CD14-positive monocyte (primary cell): ENCODE data around the gene RIBC2. TPM values are rescaled to one million over a fixed set of nuclear protein-coding genes. Genes with fewer than 3 reads are reported as not detected.

ENCODE experiments used
- DNase-seq, 3 donors: peaks; one replicate each; pipeline ENCODE4 v3.0.0-alpha.2; 2011 to 2022
- H2AFZ ChIP-seq: 2 replicates; pipeline ENCODE4 v1.6.0; 2012; ENCODE audit warnings: mild to moderate bottlenecking, low read depth, low read length, inconsistent platforms; ENCODE audit not compliant: insufficient read depth, poor library complexity, severe bottlenecking
- H3K27ac ChIP-seq, 2 donors: 1 replicate in 1 of 2; 2 replicates in 1 of 2; pipeline ENCODE4 v1.5.1; 2012 to 2013; ENCODE audit warnings: low read length in 2 of 2, control low read depth in 1 of 2, inconsistent platforms in 1 of 2, low read depth in 1 of 2, mild to moderate bottlenecking in 1 of 2
- H3K27me3 ChIP-seq, 2 donors: one replicate each; pipeline versions ENCODE4 v1.6.0 to v1.6.1; 2011 to 2013; ENCODE audit warnings: low read length in 2 of 2; ENCODE audit not compliant: control insufficient read depth in 2 of 2, insufficient read depth in 2 of 2
- H3K36me3 ChIP-seq, 2 donors: replicated peaks in 1 of 2; 1 replicate in 1 of 2; 2 replicates in 1 of 2; pipeline versions ENCODE4 v1.5.1 to v1.6.1; 2012 to 2013; ENCODE audit warnings: low read length in 2 of 2, control low read depth in 1 of 2, inconsistent platforms in 1 of 2, mild to moderate bottlenecking in 1 of 2; ENCODE audit not compliant: insufficient read depth in 2 of 2, control insufficient read depth in 1 of 2
- H3K4me1 ChIP-seq, 2 donors: 1 replicate in 1 of 2; 2 replicates in 1 of 2; pipeline versions ENCODE4 v1.5.1 to v1.6.1; 2012 to 2013; ENCODE audit warnings: low read length in 2 of 2, control low read depth in 1 of 2, inconsistent platforms in 1 of 2, mild to moderate bottlenecking in 1 of 2, moderate library complexity in 1 of 2; ENCODE audit not compliant: insufficient read depth in 2 of 2, control insufficient read depth in 1 of 2
- H3K4me2 ChIP-seq: replicated peaks from 2 replicates; pipeline ENCODE3; 2012; ENCODE audit warnings: low read length, moderate library complexity, mild to moderate bottlenecking; ENCODE audit not compliant: poor library complexity, severe bottlenecking; ENCODE audit errors: extremely low read depth
- H3K4me3 ChIP-seq, 3 experiments: fragments of 200-600 bp in 1 of 3; sonication (generic) in 1 of 3; replicated peaks in 1 of 3; 1 replicate in 2 of 3; 2 replicates in 1 of 3; pipeline ENCODE4 v1.5.1; 2011 to 2013; ENCODE audit warnings: low read length in 3 of 3, mild to moderate bottlenecking in 3 of 3, control low read depth in 2 of 3, low read depth in 2 of 3, inconsistent platforms in 1 of 3, moderate library complexity in 1 of 3
- H3K79me2 ChIP-seq: 2 replicates; pipeline ENCODE4 v1.6.0; 2012; ENCODE audit warnings: mild to moderate bottlenecking, control low read depth, inconsistent platforms, low read length, moderate library complexity; ENCODE audit not compliant: insufficient read depth
- H3K9ac ChIP-seq: 2 replicates; pipeline ENCODE4 v1.6.0; 2017; ENCODE audit warnings: low read length, mild to moderate bottlenecking; ENCODE audit not compliant: insufficient read depth, poor library complexity, severe bottlenecking
- H3K9me3 ChIP-seq, 2 donors: replicated peaks in 1 of 2; 1 replicate in 1 of 2; 2 replicates in 1 of 2; pipeline versions ENCODE4 v1.5.1 to v1.6.1; 2012 to 2013; ENCODE audit warnings: low read length in 2 of 2, control low read depth in 1 of 2; ENCODE audit not compliant: control insufficient read depth in 1 of 2, insufficient read depth in 1 of 2
- H4K20me1 ChIP-seq: 2 replicates; pipeline ENCODE4 v1.6.0; 2012; ENCODE audit warnings: mild to moderate bottlenecking, low read length, control low read depth, moderate library complexity; ENCODE audit not compliant: insufficient read depth
- H3K27ac Mint-ChIP-seq, 7 donors: one replicate each; pipeline ENCODE4 v1.8.0; 2020; ENCODE audit warnings: mild to moderate bottlenecking in 7 of 7, mixed read lengths in 7 of 7, moderate library complexity in 6 of 7, inconsistent platforms in 2 of 7
- H3K27me3 Mint-ChIP-seq, 3 donors: one replicate each; pipeline ENCODE4 v1.8.0; 2021 to 2022; ENCODE audit warnings: low read depth in 3 of 3, mild to moderate bottlenecking in 3 of 3, mixed read lengths in 3 of 3, moderate library complexity in 3 of 3, inconsistent platforms in 1 of 3
- H3K36me3 Mint-ChIP-seq, 2 donors: one replicate each; pipeline ENCODE4 v1.8.0; 2020; ENCODE audit warnings: mixed read lengths in 2 of 2, inconsistent platforms in 1 of 2, mild to moderate bottlenecking in 1 of 2
- H3K4me1 Mint-ChIP-seq: one replicate; pipeline ENCODE4 v1.8.0; 2020; ENCODE audit warnings: mild to moderate bottlenecking, mixed read lengths
- H3K4me3 Mint-ChIP-seq, 2 donors: one replicate each; pipeline ENCODE4 v1.8.0; 2020; ENCODE audit warnings: mild to moderate bottlenecking in 2 of 2, mixed read lengths in 2 of 2, moderate library complexity in 1 of 2
- H3K9me3 Mint-ChIP-seq, 7 donors: one replicate each; pipeline ENCODE4 v1.8.0; 2020 to 2022; ENCODE audit warnings: mixed read lengths in 7 of 7, mild to moderate bottlenecking in 6 of 7, moderate library complexity in 6 of 7, inconsistent platforms in 2 of 7
- WGBS: methylation state at CpG from one replicate; pipeline ENCODE4 v1.1.5; 2013; ENCODE audit warnings: missing lambda C conversion rate; ENCODE audit not compliant: insufficient coverage; 5-methylcytosine and 5-hydroxymethylcytosine counted together
- intact Hi-C, 2 donors: fragments of 100-400 bp; cut with micrococcal nuclease; formaldehyde crosslinking; loops; one replicate each; pipeline versions ENCODE4 v1.15.0 to v1.15.1; 2023
- polyA plus RNA-seq, 3 donors: library from polyadenylated mRNA; depleted of rRNA in 1 of 3; unstranded in 2 of 3; stranded (reverse) in 1 of 3; fragments of 300-500 nt in 2 of 3; fragments of >200 nt in 1 of 3; fragmentation: Illumina TruSeq in 2 of 3; gene quantifications; 1 replicate in 2 of 3; 2 replicates in 1 of 3; pipeline ENCODE4 v1.2.3, GENCODE V29; 2012 to 2021
- TF ChIP-seq, protein P1 (sequence below): fragments of 200-600 bp; IDR thresholded peaks from one replicate; pipeline ENCODE4 v1.8.0; 2022; ENCODE audit warnings: antibody characterized with exemption, mild to moderate bottlenecking

RIBC2 gene
- polyA plus RNA-seq, 3 donors: not detected

GRCh38 chr22:45444168-45444567 lies 30.7 kb downstream of the RIBC2 start:
- Histone ChIP-seq H3K4me3 (no peak overlapping the region), H3K36me3 (no peaks in the 10 kb centered on the region), H3K9me3 (no peaks in the 10 kb centered on the region), H3K27me3 (no peaks in the 10 kb centered on the region), H3K9ac (no peak overlapping the region), H2AFZ (no peak overlapping the region), H3K27ac (no peak overlapping the region), H4K20me1 (no peaks in the 10 kb centered on the region), H3K4me1 (no peaks in the 10 kb centered on the region), H3K79me2 (no peaks in the 10 kb centered on the region), H3K4me2 (no peak overlapping the region)
- Mint-ChIP-seq H3K4me3 (no peak overlapping the region), H3K4me1 (peaks cover 10% of the 10 kb centered on the region), H3K27me3 (peaks cover 14 to 34% (median 28%) of the 10 kb centered on the region in 3 donors), H3K27ac (no peak overlapping the region), H3K9me3 (peaks cover 0 to 2% (median 0%) of the 10 kb centered on the region in 7 donors), H3K36me3 (no peaks in the 10 kb centered on the region)
- TF ChIP-seq, protein P1, sequence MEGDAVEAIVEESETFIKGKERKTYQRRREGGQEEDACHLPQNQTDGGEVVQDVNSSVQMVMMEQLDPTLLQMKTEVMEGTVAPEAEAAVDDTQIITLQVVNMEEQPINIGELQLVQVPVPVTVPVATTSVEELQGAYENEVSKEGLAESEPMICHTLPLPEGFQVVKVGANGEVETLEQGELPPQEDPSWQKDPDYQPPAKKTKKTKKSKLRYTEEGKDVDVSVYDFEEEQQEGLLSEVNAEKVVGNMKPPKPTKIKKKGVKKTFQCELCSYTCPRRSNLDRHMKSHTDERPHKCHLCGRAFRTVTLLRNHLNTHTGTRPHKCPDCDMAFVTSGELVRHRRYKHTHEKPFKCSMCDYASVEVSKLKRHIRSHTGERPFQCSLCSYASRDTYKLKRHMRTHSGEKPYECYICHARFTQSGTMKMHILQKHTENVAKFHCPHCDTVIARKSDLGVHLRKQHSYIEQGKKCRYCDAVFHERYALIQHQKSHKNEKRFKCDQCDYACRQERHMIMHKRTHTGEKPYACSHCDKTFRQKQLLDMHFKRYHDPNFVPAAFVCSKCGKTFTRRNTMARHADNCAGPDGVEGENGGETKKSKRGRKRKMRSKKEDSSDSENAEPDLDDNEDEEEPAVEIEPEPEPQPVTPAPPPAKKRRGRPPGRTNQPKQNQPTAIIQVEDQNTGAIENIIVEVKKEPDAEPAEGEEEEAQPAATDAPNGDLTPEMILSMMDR: no peak
- 93% methylated on average over 3 of the region's 3 CpGs for WGBS
- intact Hi-C loops: no loop called here
- DNase-seq: no peak

DNA sequence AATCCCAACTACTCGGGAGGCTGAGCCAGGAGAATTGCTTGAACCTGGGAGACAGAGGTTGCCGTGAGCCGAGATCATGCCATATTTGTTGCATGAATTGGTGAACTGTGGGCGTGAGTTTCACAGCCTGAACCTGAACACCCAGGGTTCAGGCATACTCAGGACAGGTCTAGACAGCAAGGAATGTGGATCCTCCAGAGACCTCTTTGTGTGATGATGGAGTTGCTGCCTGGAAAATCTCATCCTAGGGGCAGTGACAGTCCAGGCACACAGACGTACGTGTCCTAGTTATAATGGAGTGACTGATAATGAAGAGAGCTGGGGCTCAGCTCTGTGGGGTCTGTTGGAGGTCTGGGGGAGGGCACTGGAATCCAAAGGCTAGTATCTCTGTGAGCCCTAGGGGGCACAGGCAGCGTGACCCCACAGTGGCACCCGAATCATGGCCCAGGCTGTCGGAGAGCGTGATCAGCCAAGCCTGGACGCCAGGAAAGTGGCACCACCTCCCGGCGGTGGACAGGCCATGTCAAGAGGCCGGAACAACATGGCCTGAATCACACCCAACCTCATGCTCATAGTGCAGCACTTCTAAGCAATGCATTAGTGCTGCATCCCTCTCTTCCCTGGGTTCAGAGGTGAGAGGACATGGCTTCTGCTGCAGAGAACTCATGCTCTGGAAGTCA lies 31.7 kb downstream of the RIBC2 start:
- no peaks in the 10 kb centered on the region for H3K27me3 ChIP-seq
- no peak overlapping the region for H3K4me3 ChIP-seq
- no peak for DNase-seq
- H3K36me3 Mint-ChIP-seq: no peaks in the 10 kb centered on the region
- H3K4me1 ChIP-seq: no peaks in the 10 kb centered on the region
- H3K9me3 Mint-ChIP-seq: peaks cover 0 to 2% (median 0%) of the 10 kb centered on the region in 7 donors
- H3K79me2 ChIP-seq: no peaks in the 10 kb centered on the region
- peaks cover 10% of the 10 kb centered on the region for H3K4me1 Mint-ChIP-seq
- H3K9ac ChIP-seq: no peak overlapping the region
- no peak overlapping the region for H3K4me3 Mint-ChIP-seq
- H3K36me3 ChIP-seq: no peaks in the 10 kb centered on the region
- TF ChIP-seq, protein P1: no peak
- 92% methylated on average over 14 of the region's 14 CpGs for WGBS
- H3K9me3 ChIP-seq: no peaks in the 10 kb centered on the region
- no peaks in the 10 kb centered on the region for H4K20me1 ChIP-seq
- H3K27ac Mint-ChIP-seq: no peak overlapping the region
- H3K27me3 Mint-ChIP-seq: peaks cover 13 to 27% (median 22%) of the 10 kb centered on the region in 3 donors
- no peak overlapping the region for H2AFZ ChIP-seq
- H3K4me2 ChIP-seq: no peak overlapping the region
- intact Hi-C loops: no loop called here
- H3K27ac ChIP-seq: no peak overlapping the region
